ENCODE data around the gene GPR148.

GPR148 gene

DNA sequence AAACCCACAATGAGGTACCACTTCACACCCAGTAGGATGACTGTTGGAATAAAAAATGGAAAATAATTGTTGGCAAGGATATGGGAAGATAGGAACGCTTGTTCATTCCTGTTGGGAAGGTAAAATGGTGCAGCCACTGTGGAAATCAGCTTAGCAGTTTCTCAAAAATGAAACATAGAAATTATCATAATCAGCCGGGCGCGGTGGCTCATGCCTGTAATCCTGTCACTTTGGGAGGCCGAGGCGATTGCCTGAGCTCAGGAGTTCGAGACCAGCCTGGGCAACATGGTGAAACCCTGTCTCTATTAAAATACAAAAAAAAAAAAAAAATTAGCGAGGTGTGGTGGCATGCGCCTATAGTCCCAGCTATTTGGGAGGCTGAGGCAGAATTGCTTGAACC lies 49.9 kb downstream of the GPR148 start:
- TF ChIP-seq, protein P1, sequence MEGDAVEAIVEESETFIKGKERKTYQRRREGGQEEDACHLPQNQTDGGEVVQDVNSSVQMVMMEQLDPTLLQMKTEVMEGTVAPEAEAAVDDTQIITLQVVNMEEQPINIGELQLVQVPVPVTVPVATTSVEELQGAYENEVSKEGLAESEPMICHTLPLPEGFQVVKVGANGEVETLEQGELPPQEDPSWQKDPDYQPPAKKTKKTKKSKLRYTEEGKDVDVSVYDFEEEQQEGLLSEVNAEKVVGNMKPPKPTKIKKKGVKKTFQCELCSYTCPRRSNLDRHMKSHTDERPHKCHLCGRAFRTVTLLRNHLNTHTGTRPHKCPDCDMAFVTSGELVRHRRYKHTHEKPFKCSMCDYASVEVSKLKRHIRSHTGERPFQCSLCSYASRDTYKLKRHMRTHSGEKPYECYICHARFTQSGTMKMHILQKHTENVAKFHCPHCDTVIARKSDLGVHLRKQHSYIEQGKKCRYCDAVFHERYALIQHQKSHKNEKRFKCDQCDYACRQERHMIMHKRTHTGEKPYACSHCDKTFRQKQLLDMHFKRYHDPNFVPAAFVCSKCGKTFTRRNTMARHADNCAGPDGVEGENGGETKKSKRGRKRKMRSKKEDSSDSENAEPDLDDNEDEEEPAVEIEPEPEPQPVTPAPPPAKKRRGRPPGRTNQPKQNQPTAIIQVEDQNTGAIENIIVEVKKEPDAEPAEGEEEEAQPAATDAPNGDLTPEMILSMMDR (conservative IDR thresholded peaks at IDR 0.05; ENCODE audit: low read depth, low read length): no peak
- DNase-seq (ENCODE audit: low read depth): no peak
- H3K4me3 ChIP-seq (ENCODE audit: low read depth, low read length): no peak overlapping the region

All from choroid plexus epithelial cell (primary cell).